DND-41 (cell line): ENCODE results near the gene GLTP.

Experiments
- CTCF ChIP-seq: IDR thresholded peaks from 2 replicates; pipeline ENCODE4 v1.5.1; 2012; ENCODE audit warnings: borderline replicate concordance, low read length, moderate library complexity, mild to moderate bottlenecking; ENCODE audit not compliant: poor library complexity, severe bottlenecking; ENCODE audit errors: extremely low read depth
- EZH2 ChIP-seq: IDR thresholded peaks from 3 replicates; pipeline ENCODE4 v1.6.1; 2012; ENCODE audit warnings: borderline replicate concordance, low read depth, mild to moderate bottlenecking, moderate library complexity, low read length, inconsistent platforms; ENCODE audit not compliant: severe bottlenecking

- TF ChIP-seq CTCF, result no peak
- no peak for TF ChIP-seq EZH2
Observed at GRCh38 chr12:109827566-109828550, 52.5 kb downstream of the GLTP start.
